ENCODE data around the gene STK4. TPM values are rescaled to one million over a fixed set of nuclear protein-coding genes. Genes with fewer than 3 reads are reported as not detected.
A peak's percentile ranks its signal among the peaks of the same experiment; 100 is the strongest.

STK4 gene
- total RNA-seq, 1 donor from 2014 or later = 245 TPM

DNA sequence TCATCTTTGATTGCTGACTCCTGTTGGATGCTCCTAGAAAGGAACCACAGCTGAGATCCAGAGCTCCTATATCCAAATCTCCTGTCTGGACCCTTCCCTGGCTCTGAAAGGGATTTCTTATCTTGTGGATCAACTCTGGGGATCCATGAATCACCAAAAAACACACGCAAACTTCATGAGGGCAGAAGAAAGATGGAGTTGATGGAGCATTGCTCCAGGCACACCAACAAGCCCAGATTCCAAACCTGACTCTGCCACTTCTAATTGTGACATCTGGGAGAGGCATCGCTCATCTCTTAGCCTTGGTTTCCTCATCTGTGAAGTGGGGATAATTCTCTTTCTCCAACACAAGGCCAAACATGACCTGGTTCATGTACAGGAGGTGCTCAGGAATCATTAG is 127.9 kb downstream of the STK4 start:
- POLR2A ChIA-PET = no interaction called here
- Mint-ChIP-seq H3K9me3 (no peaks in the 10 kb centered on the region), H3K36me3 (ENCODE audit: low read depth) (peaks cover 12% of the 10 kb centered on the region), H3K27me3 (peaks cover 16% of the 10 kb centered on the region), H3K4me3 (no peak overlapping the region), H3K27ac (no peak overlapping the region), H3K4me1 (peaks cover 14% of the 10 kb centered on the region)
- no peak for TF ChIP-seq CTCF (IDR thresholded peaks at IDR 0.05)
- DNase-seq = no peak
- intact Hi-C loops (cut with micrococcal nuclease) = no loop called here
- CTCF ChIA-PET = interaction anchor here (1.7 to 5.1 kb wide), 3 partner anchors 51 to 197 kb away, joined by 5 to 86 read pairs (median 31); no protein-coding TSS in a partner anchor
- no peak for ATAC-seq (ENCODE audit: low read depth)

GRCh38 chr20:45094864-45095574 is 128.7 kb downstream of the STK4 start:
- Mint-ChIP-seq H3K4me3 (no peak overlapping the region), H3K9me3 (no peaks in the 10 kb centered on the region), H3K27ac (no peak overlapping the region), H3K36me3 (ENCODE audit: low read depth) (peaks cover 7% of the 10 kb centered on the region), H3K27me3 (peaks cover 23% of the 10 kb centered on the region), H3K4me1 (peaks cover 14% of the 10 kb centered on the region)
- CTCF ChIA-PET = interaction anchor here (0.8 to 5.1 kb wide), 18 partner anchors 15 to 676 kb away, joined by 3 to 86 read pairs (median 6); partner anchors contain the start of gene PABPC1L
- DNase-seq = no peak
- intact Hi-C loops (cut with micrococcal nuclease) = loop anchor here (1.0 to 5.0 kb wide), 3 partner anchors 84 to 408 kb away; partner anchors contain the start of gene KCNK15
- TF ChIP-seq CTCF (IDR thresholded peaks at IDR 0.05) = no peak
- ATAC-seq (ENCODE audit: low read depth) = no peak
- POLR2A ChIA-PET = interaction anchor here (0.8 kb wide), 1 partner anchor 51 kb away, joined by 3 read pairs; no protein-coding TSS in a partner anchor

DNA sequence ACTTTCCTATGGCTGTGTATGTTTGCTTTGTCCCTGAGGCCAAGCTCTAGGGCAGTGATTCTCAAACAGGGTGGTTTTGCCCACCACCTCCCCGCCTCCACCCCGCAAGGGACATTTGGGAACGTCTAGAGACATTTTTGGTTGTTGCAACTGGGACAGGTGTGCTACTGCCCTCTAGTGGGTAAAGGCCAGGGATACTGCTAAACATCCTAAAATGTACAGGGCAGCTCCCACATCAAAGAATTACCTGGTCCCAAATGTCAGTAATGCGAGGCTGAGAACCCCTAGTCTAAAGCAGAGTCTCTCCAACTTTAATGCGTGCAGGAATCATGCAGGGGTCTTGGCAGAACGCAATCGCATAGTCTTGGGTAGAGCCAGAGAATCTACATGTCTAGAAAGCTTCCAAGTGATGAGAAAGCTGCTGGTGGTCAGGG is 129.5 kb downstream of the STK4 start:
- Mint-ChIP-seq H3K4me3 (no peak overlapping the region), H3K36me3 (ENCODE audit: low read depth) (peaks cover 4% of the 10 kb centered on the region), H3K27ac (no peak overlapping the region), H3K27me3 (peaks cover 28% of the 10 kb centered on the region), H3K9me3 (no peaks in the 10 kb centered on the region), H3K4me1 (peaks cover 19% of the 10 kb centered on the region)
- peak; percentile 36 for TF ChIP-seq CTCF (IDR thresholded peaks at IDR 0.05)
- POLR2A ChIA-PET = interaction anchor here (0.8 kb wide), 1 partner anchor 52 kb away, joined by 3 read pairs; no protein-coding TSS in a partner anchor
- CTCF ChIA-PET = interaction anchor here (0.6 to 5.1 kb wide), 25 partner anchors 9 to 675 kb away, joined by 3 to 86 read pairs (median 5); partner anchors contain the start of gene PABPC1L
- intact Hi-C loops (cut with micrococcal nuclease) = loop anchor here (1.0 to 5.0 kb wide), 4 partner anchors 52 to 409 kb away; partner anchors contain the start of gene KCNK15
- DNase-seq = no peak
- ATAC-seq (ENCODE audit: low read depth) = peak; percentile 65

- no peak for TF ChIP-seq CTCF (IDR thresholded peaks at IDR 0.05)
- no peaks in the 10 kb centered on the region for H3K36me3 Mint-ChIP-seq (ENCODE audit: low read depth)
- DNase-seq (no peak), ATAC-seq (ENCODE audit: low read depth) (no peak)
- H3K4me3 Mint-ChIP-seq = no peak overlapping the region
- no peaks in the 10 kb centered on the region for H3K9me3 Mint-ChIP-seq
- POLR2A ChIA-PET = no interaction called here
- H3K4me1 Mint-ChIP-seq = peaks cover 22% of the 10 kb centered on the region
- CTCF ChIA-PET = interaction anchor here (1.1 to 5.1 kb wide), 17 partner anchors 9 to 674 kb away, joined by 3 to 86 read pairs (median 6); no protein-coding TSS in a partner anchor
- intact Hi-C loops (cut with micrococcal nuclease) = loop anchor here (1.0 to 5.0 kb wide), 5 partner anchors 52 to 675 kb away; partner anchors contain the start of gene KCNK15
- H3K27me3 Mint-ChIP-seq = peaks cover 35% of the 10 kb centered on the region
- H3K27ac Mint-ChIP-seq = no peak overlapping the region
These were observed 130.5 kb downstream of the STK4 start for GRCh38 chr20:45096781-45097180.

All from activated B cell treated with CpG ODN at 0.5 μM for 24 hours (primary cell).